Measurements from ENCODE around the gene MTAP.

Gene MTAP

GRCh38 chr9:21836437-21837161, 34.2 kb downstream of the MTAP start:
- no peak for TF ChIP-seq JUND (IDR thresholded peaks at IDR 0.05; ENCODE audit: low read depth)
- in situ Hi-C loops (cut with HindIII; ENCODE audit: low pct_unique_long_range_greater_than_20kb, low sequenced_read_pairs): no loop called here
- peak in 1 of 2 experiments; percentile 54 for DNase-seq (ENCODE audit: low read depth in 1 of 2, low spot score in 1 of 2)

GRCh38 chr9:21837501-21837900, 35.1 kb downstream of the MTAP start:
- no peak for DNase-seq (ENCODE audit: low read depth in 1 of 2, low spot score in 1 of 2)
- in situ Hi-C loops (cut with HindIII; ENCODE audit: low pct_unique_long_range_greater_than_20kb, low sequenced_read_pairs): no loop called here
- TF ChIP-seq JUND (IDR thresholded peaks at IDR 0.05; ENCODE audit: low read depth): no peak

- DNase-seq (ENCODE audit: low read depth in 1 of 2, low spot score in 1 of 2): no peak
- TF ChIP-seq JUND (IDR thresholded peaks at IDR 0.05; ENCODE audit: low read depth): no peak
- in situ Hi-C loops (cut with HindIII; ENCODE audit: low pct_unique_long_range_greater_than_20kb, low sequenced_read_pairs): no loop called here
These were observed 38.2 kb downstream of the MTAP start for GRCh38 chr9:21840647-21841046.

- no peak for DNase-seq (ENCODE audit: low read depth in 1 of 2, low spot score in 1 of 2)
- TF ChIP-seq JUND (IDR thresholded peaks at IDR 0.05; ENCODE audit: low read depth): no peak
- in situ Hi-C loops (cut with HindIII; ENCODE audit: low pct_unique_long_range_greater_than_20kb, low sequenced_read_pairs): no loop called here
These were observed 38.7 kb downstream of the MTAP start for GRCh38 chr9:21841133-21841532.

- in situ Hi-C loops (cut with HindIII; ENCODE audit: low pct_unique_long_range_greater_than_20kb, low sequenced_read_pairs): no loop called here
- TF ChIP-seq JUND (IDR thresholded peaks at IDR 0.05; ENCODE audit: low read depth): no peak
- DNase-seq (ENCODE audit: low read depth in 1 of 2, low spot score in 1 of 2): no peak
These were observed 46.2 kb downstream of the MTAP start for GRCh38 chr9:21848615-21849014.

- in situ Hi-C loops (cut with HindIII; ENCODE audit: low pct_unique_long_range_greater_than_20kb, low sequenced_read_pairs): no loop called here
- TF ChIP-seq JUND (IDR thresholded peaks at IDR 0.05; ENCODE audit: low read depth): no peak
- no peak for DNase-seq (ENCODE audit: low read depth in 1 of 2, low spot score in 1 of 2)
These were observed 50.3 kb downstream of the MTAP start for GRCh38 chr9:21852754-21853153.

GRCh38 chr9:21853414-21853813, 51.0 kb downstream of the MTAP start:
- in situ Hi-C loops (cut with HindIII; ENCODE audit: low pct_unique_long_range_greater_than_20kb, low sequenced_read_pairs): no loop called here
- TF ChIP-seq JUND (IDR thresholded peaks at IDR 0.05; ENCODE audit: low read depth): no peak
- no peak for DNase-seq (ENCODE audit: low read depth in 1 of 2, low spot score in 1 of 2)

- in situ Hi-C loops (cut with HindIII; ENCODE audit: low pct_unique_long_range_greater_than_20kb, low sequenced_read_pairs): no loop called here
- no peak for DNase-seq (ENCODE audit: low read depth in 1 of 2, low spot score in 1 of 2)
- TF ChIP-seq JUND (IDR thresholded peaks at IDR 0.05; ENCODE audit: low read depth): no peak
These were observed 51.7 kb downstream of the MTAP start for GRCh38 chr9:21854119-21854518.

- in situ Hi-C loops (cut with HindIII; ENCODE audit: low pct_unique_long_range_greater_than_20kb, low sequenced_read_pairs): no loop called here
- DNase-seq (ENCODE audit: low read depth in 1 of 2, low spot score in 1 of 2): peak in 1 of 2 experiments; percentile 8
- TF ChIP-seq JUND (IDR thresholded peaks at IDR 0.05; ENCODE audit: low read depth): no peak
These were observed 52.2 kb downstream of the MTAP start for GRCh38 chr9:21854594-21854993.

GRCh38 chr9:21856301-21857094, 54.1 kb downstream of the MTAP start:
- TF ChIP-seq JUND (IDR thresholded peaks at IDR 0.05; ENCODE audit: low read depth): no peak
- no peak for DNase-seq (ENCODE audit: low read depth in 1 of 2, low spot score in 1 of 2)
- in situ Hi-C loops (cut with HindIII; ENCODE audit: low pct_unique_long_range_greater_than_20kb, low sequenced_read_pairs): no loop called here

GRCh38 chr9:21862871-21863270, 60.4 kb downstream of the MTAP start:
- TF ChIP-seq JUND (IDR thresholded peaks at IDR 0.05; ENCODE audit: low read depth): no peak
- in situ Hi-C loops (cut with HindIII; ENCODE audit: low pct_unique_long_range_greater_than_20kb, low sequenced_read_pairs): no loop called here
- DNase-seq (ENCODE audit: low read depth in 1 of 2, low spot score in 1 of 2): no peak

- in situ Hi-C loops (cut with HindIII; ENCODE audit: low pct_unique_long_range_greater_than_20kb, low sequenced_read_pairs): no loop called here
- DNase-seq (ENCODE audit: low read depth in 1 of 2, low spot score in 1 of 2): no peak
- no peak for TF ChIP-seq JUND (IDR thresholded peaks at IDR 0.05; ENCODE audit: low read depth)
These were observed 62.1 kb downstream of the MTAP start for GRCh38 chr9:21864505-21864904.

GRCh38 chr9:21866302-21866701, 63.9 kb downstream of the MTAP start:
- in situ Hi-C loops (cut with HindIII; ENCODE audit: low pct_unique_long_range_greater_than_20kb, low sequenced_read_pairs): no loop called here
- no peak for TF ChIP-seq JUND (IDR thresholded peaks at IDR 0.05; ENCODE audit: low read depth)
- no peak for DNase-seq (ENCODE audit: low read depth in 1 of 2, low spot score in 1 of 2)

All from T47D (cell line).